Bronchial epithelial cell (primary cell): ENCODE measurements around the gene RAPGEF2. TPM values are rescaled to one million over a fixed set of nuclear protein-coding genes. Genes with fewer than 3 reads are reported as not detected.

Experiments
- DNase-seq: peaks from one replicate; pipeline ENCODE4 v3.0.0-alpha.2; 2010; ENCODE audit warnings: low read depth
- FAIRE-seq: peaks from 2 replicates; lab custom pipeline; 2011; peaks lifted over from hg19 to GRCh38; lab: Jason Lieb, UNC
- H3K27me3 ChIP-seq: 2 replicates; pipeline ENCODE4 v1.5.1; 2011; ENCODE audit warnings: low read length; ENCODE audit not compliant: control insufficient read depth, insufficient read depth
- H3K36me3 ChIP-seq: 2 replicates; pipeline ENCODE4 v1.5.1; 2011; ENCODE audit warnings: low read length; ENCODE audit not compliant: control insufficient read depth, insufficient read depth
- H3K4me3 ChIP-seq: 2 replicates; pipeline ENCODE4 v1.5.1; 2011; ENCODE audit warnings: mild to moderate bottlenecking, low read depth, low read length, control low read depth
- CTCF ChIP-seq: IDR thresholded peaks from 2 replicates; pipeline ENCODE4 v1.5.1; 2011; ENCODE audit warnings: mild to moderate bottlenecking, moderate library complexity, low read length, control low read depth, inconsistent platforms; ENCODE audit not compliant: insufficient read depth, severe bottlenecking
- total RNA-seq: library from RNA; depleted of rRNA; stranded (reverse); fragments of >200 nt; gene quantifications from 2 replicates; pipeline ENCODE4 v1.2.1, GENCODE V29; 2014

The RAPGEF2 gene
- total RNA-seq, 1 donor from 2014 or later = 37.6 TPM

GRCh38 chr4:159326480-159326879, 223.6 kb downstream of the RAPGEF2 start:
- DNase-seq = no peak
- no peak for TF ChIP-seq CTCF
- no peak for FAIRE-seq

GRCh38 chr4:159328766-159329165, 225.9 kb downstream of the RAPGEF2 start:
- Histone ChIP-seq H3K36me3 (no peaks in the 10 kb centered on the region), H3K4me3 (no peak overlapping the region), H3K27me3 (no peaks in the 10 kb centered on the region)
- FAIRE-seq (no peak), DNase-seq (no peak)
- no peak for TF ChIP-seq CTCF

More at GRCh38 chr4:159326480-159326879, 223.6 kb downstream of the RAPGEF2 start:
- Histone ChIP-seq H3K36me3 (peaks cover 1% of the 10 kb centered on the region), H3K4me3 (no peak overlapping the region), H3K27me3 (no peaks in the 10 kb centered on the region)

GRCh38 chr4:159334461-159334860, 231.6 kb downstream of the RAPGEF2 start:
- no peak for FAIRE-seq
- no peaks in the 10 kb centered on the region for H3K27me3 ChIP-seq

GRCh38 chr4:159337041-159337440, 234.2 kb downstream of the RAPGEF2 start:
- no peaks in the 10 kb centered on the region for H3K27me3 ChIP-seq
- no peak for FAIRE-seq
- H3K4me3 ChIP-seq = no peak overlapping the region
- DNase-seq = no peak
- TF ChIP-seq CTCF = no peak
- peaks cover 5% of the 10 kb centered on the region for H3K36me3 ChIP-seq

More at GRCh38 chr4:159334461-159334860, 231.6 kb downstream of the RAPGEF2 start:
- Histone ChIP-seq H3K4me3 (no peak overlapping the region), H3K36me3 (peaks cover 4% of the 10 kb centered on the region)
- no peak for TF ChIP-seq CTCF
- no peak for DNase-seq

- DNase-seq = peak; percentile 33
- no peak for TF ChIP-seq CTCF
These were observed 238.6 kb downstream of the RAPGEF2 start for GRCh38 chr4:159341522-159341921.

GRCh38 chr4:159342374-159342773, 239.5 kb downstream of the RAPGEF2 start:
- FAIRE-seq (no peak), DNase-seq (no peak)
- Histone ChIP-seq H3K4me3 (no peak overlapping the region), H3K36me3 (peaks cover 9% of the 10 kb centered on the region), H3K27me3 (no peaks in the 10 kb centered on the region)
- no peak for TF ChIP-seq CTCF

More at GRCh38 chr4:159341522-159341921, 238.6 kb downstream of the RAPGEF2 start:
- Histone ChIP-seq H3K36me3 (peaks cover 9% of the 10 kb centered on the region), H3K4me3 (no peak overlapping the region), H3K27me3 (no peaks in the 10 kb centered on the region)
- no peak for FAIRE-seq
